Spleen (tissue), 11 donors: ENCODE data around the gene BZW1. TPM values are rescaled to one million over a fixed set of nuclear protein-coding genes. Genes with fewer than 3 reads are reported as not detected.
"Not testable (repeated sequence)": the region's sequence is repeated elsewhere in the genome, so short reads cannot be mapped to it uniquely, and the experiment has no call there.

Experiments
- DNase-seq: peaks from one replicate; pipeline ENCODE4 v3.0.0-alpha.2; 2020
- H3K27ac ChIP-seq, 8 donors: fragments of 200-600 bp; sonication (generic) in 7 of 8; 1 replicate in 4 of 8; 2 replicates in 4 of 8; pipeline versions ENCODE4 v1.5.0 to v1.8.0; 2016 to 2021; ENCODE audit warnings: inconsistent platforms in 4 of 8, mild to moderate bottlenecking in 4 of 8, moderate library complexity in 1 of 8
- H3K27me3 ChIP-seq, 7 donors: fragments of 200-600 bp; sonication (generic) in 6 of 7; replicated peaks in 1 of 7; 1 replicate in 4 of 7; 2 replicates in 3 of 7; pipeline versions ENCODE4 v1.5.0 to v1.8.0; 2016 to 2021; ENCODE audit warnings: inconsistent platforms in 3 of 7, mild to moderate bottlenecking in 1 of 7
- H3K36me3 ChIP-seq, 6 donors: fragments of 200-600 bp; sonication (generic) in 5 of 6; 1 replicate in 4 of 6; 2 replicates in 2 of 6; pipeline versions ENCODE4 v1.5.0 to v1.8.0; 2016 to 2021; ENCODE audit warnings: inconsistent platforms in 2 of 6
- H3K4me1 ChIP-seq, 6 donors: fragments of 200-600 bp; sonication (generic) in 5 of 6; 1 replicate in 3 of 6; 2 replicates in 3 of 6; pipeline versions ENCODE4 v1.5.0 to v1.8.0; 2016 to 2021; ENCODE audit warnings: inconsistent platforms in 3 of 6
- H3K4me3 ChIP-seq, 8 donors: fragments of 200-600 bp; sonication (generic) in 7 of 8; 1 replicate in 4 of 8; 2 replicates in 4 of 8; pipeline versions ENCODE4 v1.5.0 to v1.8.0; 2016 to 2021; ENCODE audit warnings: inconsistent platforms in 4 of 8, mild to moderate bottlenecking in 4 of 8, moderate library complexity in 2 of 8
- H3K9me3 ChIP-seq, 8 donors: fragments of 200-600 bp; sonication (generic) in 7 of 8; 1 replicate in 4 of 8; 2 replicates in 4 of 8; pipeline versions ENCODE4 v1.5.0 to v1.8.0; 2016 to 2021; ENCODE audit warnings: inconsistent platforms in 4 of 8
- POLR2A ChIP-seq, 3 donors: fragments of 450-650 bp; IDR thresholded peaks; one replicate each; pipeline ENCODE4 v1.5.1; 2017; ENCODE audit warnings: antibody characterized with exemption in 3 of 3, mild to moderate bottlenecking in 1 of 3
- POLR2AphosphoS5 ChIP-seq, 3 donors: sonication (generic); formaldehyde crosslinking; IDR thresholded peaks; one replicate each; pipeline ENCODE4 v1.5.1; 2017; ENCODE audit warnings: antibody characterized with exemption in 3 of 3
- WGBS, 5 donors: extraction: QIAGEN DNeasy Blood & Tissue Kit in 3 of 5; methylation state at CpG; one replicate each; pipeline versions ENCODE4 v1.1.5 to v1.1.7; 2013 to 2018; 5-methylcytosine and 5-hydroxymethylcytosine counted together
- intact Hi-C: fragments of 100-400 bp; cut with DNase I; formaldehyde crosslinking; loops from one replicate; pipeline ENCODE4 v1.15.0; 2023; ENCODE audit warnings: low total_unique reads
- polyA plus RNA-seq, 3 donors: library from polyadenylated mRNA; stranded (reverse); fragments of 200-250 nt; gene quantifications; one replicate each; pipeline ENCODE4 v1.2.1, GENCODE V29; 2013
- total RNA-seq, 7 donors: library from RNA; depleted of rRNA in 3 of 7; stranded (reverse); fragments of >200 nt in 3 of 7; fragmentation: NEBNext Ultra II Directional in 4 of 7; extraction: Animal tissue kit (Norgen Biotek cat#: 25700) in 4 of 7; gene quantifications; one replicate each; pipeline versions ENCODE4 v1.1.0 to v1.2.1, GENCODE V29; 2016 to 2021
- TF ChIP-seq, protein P1 (sequence below), 11 experiments: fragments of 200-600 bp in 7 of 11; fragments of 450-650 bp in 4 of 11; sonication (generic) in 4 of 11; IDR thresholded peaks in 8 of 11; conservative IDR thresholded peaks in 3 of 11; 1 replicate in 7 of 11; 2 replicates in 4 of 11; pipeline versions ENCODE4 v1.4.0 to v1.8.0; 2016 to 2021; ENCODE audit warnings: antibody characterized with exemption in 11 of 11, inconsistent platforms in 4 of 11, mild to moderate bottlenecking in 1 of 11
- donor health status: healthy with polysubstance abuse.
- donor health status: DM: no; HTN: no; CAD: no; lungs with moderate emphysema.
- donor health status: DM: no; HTN: no; CAD: no.
- donor health status: Bipolar disorder and iron deficiency.
- donor health status: healthy.
- donor health status: DM: no; HTN: no; CAD: no.
- donor health status: DM: yes; HTN: yes; CAD: no.

The BZW1 gene
- total and polyA plus RNA-seq, 10 donors = 25.9 to 151 (median 110) TPM

DNA sequence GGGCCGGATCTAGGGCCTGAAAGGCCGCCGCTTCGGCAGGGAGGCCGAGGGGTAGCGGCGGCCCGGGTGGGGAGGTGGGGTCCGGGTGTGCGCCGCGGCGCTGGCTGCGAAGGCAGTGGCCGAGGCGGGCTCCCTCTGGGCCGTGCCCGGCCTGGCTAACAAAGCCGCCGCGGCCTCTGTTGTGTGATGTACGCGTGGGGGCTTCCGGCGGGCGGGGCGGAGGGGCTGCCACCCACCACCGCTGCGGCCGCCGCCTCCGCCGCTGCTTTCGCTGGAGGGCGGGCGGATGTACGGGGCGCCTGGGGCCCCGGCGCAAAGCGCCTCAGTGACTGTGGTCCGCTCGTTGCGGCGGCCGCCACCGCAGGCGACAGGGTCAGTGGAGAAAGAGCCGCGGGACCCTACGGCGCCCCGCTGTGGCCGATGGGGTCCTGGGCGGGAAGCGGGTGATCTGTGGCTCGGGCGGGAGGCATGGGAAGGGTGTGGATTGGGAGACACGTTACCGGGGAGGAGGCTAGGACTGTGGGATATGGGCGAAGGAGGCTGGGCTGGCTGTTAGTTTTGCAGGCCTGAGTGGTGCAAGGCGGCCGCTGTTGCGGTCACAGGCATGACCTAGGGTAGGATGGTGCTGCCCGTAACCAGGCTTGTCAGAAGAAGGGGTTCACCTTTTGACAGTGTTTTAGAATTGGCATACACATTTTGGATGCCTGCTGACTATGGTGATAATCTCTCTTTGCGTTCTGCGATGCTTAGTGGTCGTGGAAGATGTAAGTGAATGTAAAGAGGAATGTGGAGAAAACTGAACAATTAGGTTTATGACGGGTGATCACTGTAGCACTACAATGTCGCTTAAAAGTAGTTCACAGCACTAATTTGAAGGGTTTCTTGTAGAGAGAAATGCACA, 662 bp downstream of the BZW1 start:
- Histone ChIP-seq H3K4me1 (peaks cover 26 to 59% (median 45%) of the 10 kb centered on the region in 6 donors), H3K4me3 (peak overlapping the region; percentile 78 to 98 (median 95)), H3K9me3 (no peaks in the 10 kb centered on the region), H3K36me3 (peaks cover 4 to 43% (median 36%) of the 10 kb centered on the region in 6 donors), H3K27ac (peak overlapping the region; percentile 99 to 100 (median 99)), H3K27me3 (no peaks in the 10 kb centered on the region)
- TF ChIP-seq POLR2AphosphoS5 (IDR thresholded peaks at IDR 0.05) (no peak), POLR2A (IDR thresholded peaks at IDR 0.05) (no peak)
- TF ChIP-seq, protein P1, sequence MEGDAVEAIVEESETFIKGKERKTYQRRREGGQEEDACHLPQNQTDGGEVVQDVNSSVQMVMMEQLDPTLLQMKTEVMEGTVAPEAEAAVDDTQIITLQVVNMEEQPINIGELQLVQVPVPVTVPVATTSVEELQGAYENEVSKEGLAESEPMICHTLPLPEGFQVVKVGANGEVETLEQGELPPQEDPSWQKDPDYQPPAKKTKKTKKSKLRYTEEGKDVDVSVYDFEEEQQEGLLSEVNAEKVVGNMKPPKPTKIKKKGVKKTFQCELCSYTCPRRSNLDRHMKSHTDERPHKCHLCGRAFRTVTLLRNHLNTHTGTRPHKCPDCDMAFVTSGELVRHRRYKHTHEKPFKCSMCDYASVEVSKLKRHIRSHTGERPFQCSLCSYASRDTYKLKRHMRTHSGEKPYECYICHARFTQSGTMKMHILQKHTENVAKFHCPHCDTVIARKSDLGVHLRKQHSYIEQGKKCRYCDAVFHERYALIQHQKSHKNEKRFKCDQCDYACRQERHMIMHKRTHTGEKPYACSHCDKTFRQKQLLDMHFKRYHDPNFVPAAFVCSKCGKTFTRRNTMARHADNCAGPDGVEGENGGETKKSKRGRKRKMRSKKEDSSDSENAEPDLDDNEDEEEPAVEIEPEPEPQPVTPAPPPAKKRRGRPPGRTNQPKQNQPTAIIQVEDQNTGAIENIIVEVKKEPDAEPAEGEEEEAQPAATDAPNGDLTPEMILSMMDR (IDR thresholded peaks at IDR 0.05 in 8 of 11, conservative IDR thresholded peaks at IDR 0.05 in 3 of 11) = peak in 10 of 11 experiments; percentile 24 to 71 (median 58)
- intact Hi-C loops = loop anchor here (5.0 kb wide), 1 partner anchor 100 kb away; no protein-coding TSS in a partner anchor
- DNase-seq = peak; percentile 95
- 0 to 1% (median 1%) methylated on average over 46 to 70 of the region's 70 CpGs for WGBS, 5 donors

DNA sequence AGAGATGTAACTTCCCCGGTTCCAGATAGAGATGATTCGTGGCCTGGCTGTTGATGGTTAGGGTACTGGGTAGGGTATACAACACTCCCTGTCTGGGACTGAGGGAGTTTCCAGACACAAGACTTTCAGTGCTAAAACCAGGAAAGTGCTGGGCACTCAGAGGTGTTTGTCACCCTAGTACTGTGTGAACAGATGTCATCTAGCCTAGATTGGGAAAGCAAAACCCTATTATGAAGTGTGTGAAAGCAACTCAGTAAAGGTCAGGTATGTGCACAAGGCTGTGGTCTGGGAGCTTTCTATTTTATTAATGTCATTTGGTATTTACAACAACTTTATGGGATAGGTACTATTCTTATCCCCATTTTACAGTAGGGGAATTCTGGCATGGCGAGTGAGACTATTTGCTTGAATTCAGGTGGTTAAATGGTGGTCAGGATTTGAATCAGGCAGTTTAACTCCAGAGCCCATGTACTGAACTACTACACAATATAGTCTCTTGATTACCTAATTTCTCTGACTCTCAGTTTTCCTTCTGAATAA, 2.6 kb downstream of the BZW1 start:
- H3K27me3 ChIP-seq = no peaks in the 10 kb centered on the region
- H3K36me3 ChIP-seq = peaks cover 7 to 62% (median 56%) of the 10 kb centered on the region in 6 donors
- no peaks in the 10 kb centered on the region for H3K9me3 ChIP-seq
- peak overlapping the region in 1 of 8 donors; percentile 11 for H3K27ac ChIP-seq
- WGBS, 5 donors = 55 to 89% (median 70%) methylated on average over 3 of the region's 3 CpGs
- no peak for DNase-seq
- no peak overlapping the region for H3K4me3 ChIP-seq
- TF ChIP-seq, protein P1 (IDR thresholded peaks at IDR 0.05 in 8 of 11, conservative IDR thresholded peaks at IDR 0.05 in 3 of 11) = no peak
- TF ChIP-seq POLR2AphosphoS5 (IDR thresholded peaks at IDR 0.05) (no peak), POLR2A (IDR thresholded peaks at IDR 0.05) (no peak)
- intact Hi-C loops = loop anchor here (5.0 kb wide), 1 partner anchor 102 kb away; no protein-coding TSS in a partner anchor
- H3K4me1 ChIP-seq = peaks cover 26 to 71% (median 45%) of the 10 kb centered on the region in 6 donors

DNA sequence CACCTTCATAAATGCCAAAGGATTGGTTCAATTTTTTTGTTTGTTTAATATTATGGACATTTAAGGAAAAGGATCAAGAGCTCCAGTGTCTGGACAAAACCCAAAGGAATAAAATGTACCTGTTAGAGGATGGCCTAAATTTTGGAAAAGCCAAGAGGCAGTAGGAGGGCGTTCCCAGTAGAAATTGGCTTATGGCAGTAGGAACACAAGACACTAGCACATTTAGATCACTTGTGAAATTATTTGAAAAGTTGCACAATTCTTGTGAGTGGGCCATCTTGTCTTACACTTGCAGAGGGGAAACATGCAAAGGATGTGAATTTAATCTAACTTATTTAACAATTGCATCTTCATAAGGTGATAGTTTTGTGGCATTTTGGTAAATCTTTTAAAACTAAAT, 3.2 kb downstream of the BZW1 start:
- WGBS, 5 donors = 83 to 93% (median 86%) methylated on average over 1 of the region's 1 CpG
- Histone ChIP-seq H3K27me3 (no peaks in the 10 kb centered on the region), H3K9me3 (no peaks in the 10 kb centered on the region), H3K27ac (no peak overlapping the region), H3K36me3 (peaks cover 7 to 68% (median 62%) of the 10 kb centered on the region in 6 donors), H3K4me3 (no peak overlapping the region), H3K4me1 (peaks cover 26 to 67% (median 45%) of the 10 kb centered on the region in 6 donors)
- TF ChIP-seq POLR2AphosphoS5 (IDR thresholded peaks at IDR 0.05) = no peak
- TF ChIP-seq POLR2A (IDR thresholded peaks at IDR 0.05) = no peak
- TF ChIP-seq, protein P1 (IDR thresholded peaks at IDR 0.05 in 8 of 11, conservative IDR thresholded peaks at IDR 0.05 in 3 of 11) = no peak
- intact Hi-C loops = loop anchor here (5.0 kb wide), 1 partner anchor 103 kb away; no protein-coding TSS in a partner anchor
- DNase-seq = no peak

DNA sequence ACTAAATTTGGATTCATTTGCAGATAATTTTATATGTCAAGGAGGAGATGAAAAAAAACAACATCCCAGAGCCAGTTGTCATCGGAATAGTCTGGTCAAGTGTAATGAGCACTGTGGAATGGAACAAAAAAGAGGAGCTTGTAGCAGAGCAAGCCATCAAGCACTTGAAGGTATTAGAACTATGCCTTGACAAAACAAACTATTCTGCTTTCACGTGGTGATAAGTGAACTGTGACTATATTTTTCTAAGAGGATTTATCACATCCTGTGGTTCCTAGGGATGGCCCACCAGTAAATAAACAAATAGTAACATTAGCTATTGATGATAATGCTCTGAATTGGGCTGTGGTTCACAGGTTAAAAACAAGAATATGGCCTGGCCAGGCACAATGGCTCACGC, 7.0 kb downstream of the BZW1 start:
- 85 to 95% (median 88%) methylated on average over 3 of the region's 3 CpGs for WGBS, 5 donors
- intact Hi-C loops, H3K27ac ChIP-seq: not testable (repeated sequence)

More for the DNA sequence above, 7.0 kb downstream of the BZW1 start:
- H3K4me1 ChIP-seq = peaks cover 8 to 40% (median 17%) of the 10 kb centered on the region in 6 donors
- not testable (repeated sequence) for H3K4me3 ChIP-seq, DNase-seq, H3K9me3 ChIP-seq, H3K27me3 ChIP-seq
- H3K36me3 ChIP-seq = peaks cover 7 to 91% (median 82%) of the 10 kb centered on the region in 6 donors
